ENCODE results near the gene ILKAP.

ILKAP gene

GRCh38 chr2:238149841-238150572 is 53.5 kb downstream of the ILKAP start:
- DNase-seq = no peak

DNA sequence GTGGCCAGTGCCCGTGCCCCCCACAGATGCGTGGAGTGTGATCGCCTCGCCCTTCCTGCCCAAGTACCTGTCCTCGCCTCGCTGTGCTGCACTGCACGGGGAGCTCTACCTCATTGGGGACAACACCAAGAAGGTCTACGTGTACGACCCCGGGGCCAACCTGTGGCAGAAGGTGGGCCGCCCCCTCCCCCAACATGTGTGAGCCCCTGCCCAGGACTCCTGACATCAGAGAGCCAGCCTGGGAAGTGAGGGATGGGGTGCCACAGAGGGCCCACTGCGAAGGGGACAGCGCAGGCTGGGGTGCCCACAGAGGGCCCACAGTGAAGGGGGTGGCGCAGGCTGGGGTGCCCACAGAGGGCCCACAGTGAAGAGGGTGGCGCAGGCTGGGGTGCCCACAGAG is 54.5 kb downstream of the ILKAP start:
- no peak for DNase-seq

DNA sequence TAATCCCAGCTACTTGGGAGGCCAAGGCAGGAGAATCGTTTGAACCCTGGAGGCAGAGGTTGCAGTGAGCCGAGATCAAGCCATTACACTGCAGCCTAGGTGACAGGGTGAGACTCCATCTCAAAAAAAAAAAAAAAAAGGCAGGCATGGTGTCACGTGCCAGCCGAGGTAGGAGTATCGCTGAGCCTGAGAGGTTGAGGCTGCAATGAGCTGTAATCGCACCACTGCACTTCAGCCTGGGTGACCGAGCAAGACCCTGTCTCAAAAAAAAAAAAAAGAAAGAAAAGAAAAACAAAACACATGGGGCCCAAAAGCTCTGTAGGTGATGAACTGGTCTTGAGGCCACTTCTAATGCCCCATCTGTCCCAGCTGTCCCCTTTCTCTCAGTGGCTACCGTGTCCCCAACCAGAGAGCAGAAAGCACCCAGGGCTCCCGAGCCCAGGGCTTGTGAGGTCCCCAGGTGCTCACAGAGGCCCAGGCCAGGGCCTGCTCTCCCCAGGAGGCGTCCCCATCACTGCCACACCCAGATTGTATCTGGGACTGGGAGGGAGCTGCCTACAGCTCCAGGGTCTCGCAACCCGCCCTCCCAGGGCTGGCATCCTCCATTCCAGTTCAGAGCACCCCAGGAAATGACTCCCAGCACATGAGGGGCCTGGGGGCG is 56.5 kb downstream of the ILKAP start:
- no peak for DNase-seq

- DNase-seq = no peak
These were observed 57.6 kb downstream of the ILKAP start for GRCh38 chr2:238145851-238146250.

DNA sequence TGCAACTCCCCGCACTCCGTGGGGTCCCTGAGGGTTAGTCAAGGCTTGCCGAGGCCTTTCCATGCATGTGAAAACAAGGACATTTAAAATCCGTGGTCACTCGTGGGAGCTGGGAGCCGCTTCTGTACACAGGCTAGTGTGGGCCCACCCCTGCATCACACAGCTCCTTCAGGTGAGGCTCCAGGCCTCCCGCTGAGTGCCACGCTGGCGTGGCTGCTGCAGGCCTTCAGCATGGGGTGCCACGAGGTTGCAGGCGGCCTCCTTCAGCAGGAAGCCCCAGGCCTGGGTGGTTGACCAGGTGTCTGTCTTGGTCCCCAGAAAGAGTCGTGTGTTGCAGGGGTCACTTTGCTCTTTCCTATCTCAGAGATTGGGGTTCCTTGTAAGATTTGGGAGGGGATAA is 58.4 kb downstream of the ILKAP start:
- no peak for DNase-seq

GRCh38 chr2:238144262-238144661 is 59.2 kb downstream of the ILKAP start:
- no peak for DNase-seq

- no peak for DNase-seq
These were observed 60.1 kb downstream of the ILKAP start for GRCh38 chr2:238143239-238143951.

DNA sequence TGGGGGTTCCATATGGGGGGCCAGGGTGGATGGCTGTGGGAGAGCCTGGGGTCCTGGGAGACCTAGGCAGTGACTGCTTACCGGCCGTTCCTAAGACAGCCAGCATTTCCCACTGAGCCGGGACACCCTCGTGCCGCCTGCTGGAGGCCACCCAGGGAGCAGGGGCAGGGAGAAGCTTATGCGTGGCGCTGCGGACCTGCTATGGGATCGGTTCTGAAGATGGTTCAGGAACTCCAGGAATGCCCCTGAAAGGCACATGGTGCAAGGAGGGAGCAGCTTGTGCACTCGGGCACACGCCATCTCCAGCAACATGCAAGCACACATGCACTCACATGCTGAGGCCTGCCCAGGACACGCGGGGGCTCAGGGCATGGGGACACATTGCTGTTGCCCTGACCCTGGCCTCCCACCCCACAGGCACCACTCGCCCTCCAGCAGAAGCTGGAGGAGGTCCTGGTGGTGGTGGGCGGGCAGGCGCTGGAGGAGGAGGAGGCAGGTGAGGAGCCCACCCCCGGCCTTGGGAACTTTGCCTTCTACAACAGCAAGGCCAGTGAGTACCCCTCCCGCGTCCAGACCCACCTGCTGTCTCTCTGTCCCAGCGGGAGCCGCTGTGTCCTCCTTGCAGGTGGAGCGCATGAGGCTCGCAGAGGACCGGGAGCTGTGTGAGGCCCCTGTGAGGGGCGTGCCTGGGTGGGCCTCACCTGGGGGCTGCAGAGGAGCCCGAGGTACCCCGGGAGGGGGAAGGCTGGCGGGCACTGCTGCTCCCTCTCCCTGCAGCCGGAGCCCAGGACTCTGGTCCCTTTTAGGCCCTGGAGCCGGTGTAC is 60.9 kb downstream of the ILKAP start:
- no peak for DNase-seq

- peak in 2 of 6 experiments; percentile 6 to 9 for DNase-seq
These were observed 61.8 kb downstream of the ILKAP start for GRCh38 chr2:238141541-238142318.

- DNase-seq = no peak
These were observed 62.6 kb downstream of the ILKAP start for GRCh38 chr2:238140721-238141540.

GRCh38 chr2:238140040-238140439 is 63.5 kb downstream of the ILKAP start:
- no peak for DNase-seq

DNA sequence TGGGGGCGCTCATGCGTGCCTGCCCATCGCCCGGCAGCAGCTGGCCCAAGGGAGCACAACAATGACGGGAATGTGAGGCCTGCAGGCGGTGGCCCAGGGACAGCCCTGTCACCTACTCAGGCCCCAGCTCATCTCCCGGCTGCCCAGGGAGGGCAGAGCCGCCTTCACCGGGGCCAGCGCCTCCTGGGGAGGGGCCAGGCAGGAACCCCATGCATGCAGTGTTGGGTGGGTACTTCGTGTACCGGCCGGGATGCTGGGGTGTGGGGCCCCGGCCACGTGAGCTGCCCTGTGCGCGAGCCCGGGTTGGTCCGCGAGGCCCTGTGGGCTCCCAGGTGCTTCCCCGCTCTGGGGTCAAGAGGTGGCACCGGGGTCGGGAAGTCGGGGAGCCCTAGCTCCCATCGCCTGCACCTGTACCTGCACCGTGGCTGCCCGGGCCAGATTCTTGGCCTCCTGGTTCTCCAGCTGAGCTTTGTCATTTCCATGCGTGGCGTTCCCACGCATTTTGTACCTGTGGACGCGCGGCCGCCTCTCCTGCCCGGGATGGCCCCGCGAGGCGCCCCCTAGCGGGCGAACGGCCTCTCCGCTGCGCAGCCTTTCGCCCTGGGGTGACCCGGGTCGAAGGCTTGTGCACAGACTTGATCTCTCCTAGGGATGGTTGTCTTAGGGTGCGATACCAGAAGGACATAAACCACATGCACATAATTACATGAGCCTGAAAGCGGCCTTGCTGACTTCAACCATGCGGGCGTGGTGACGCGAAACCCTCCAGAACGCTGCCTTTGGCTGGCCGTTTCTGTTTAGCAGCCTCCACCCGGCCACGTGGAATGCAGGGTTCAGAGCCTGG is 64.1 kb downstream of the ILKAP start:
- peak in 1 of 6 experiments; percentile 4 for DNase-seq

GRCh38 chr2:238138331-238139195 is 64.9 kb downstream of the ILKAP start, which contains the start of gene KLHL30:
KLHL30 (plus strand) TSS chr2:238138668; CDS start chr2:238140755, 2,087 bp downstream.
- no peak for DNase-seq

GRCh38 chr2:238137885-238138284 is 65.6 kb downstream of the ILKAP start:
- DNase-seq = no peak

- no peak for DNase-seq
These were observed 66.5 kb downstream of the ILKAP start for GRCh38 chr2:238136820-238137537.

- no peak for DNase-seq
These were observed 67.8 kb downstream of the ILKAP start for GRCh38 chr2:238135601-238136150.

DNA sequence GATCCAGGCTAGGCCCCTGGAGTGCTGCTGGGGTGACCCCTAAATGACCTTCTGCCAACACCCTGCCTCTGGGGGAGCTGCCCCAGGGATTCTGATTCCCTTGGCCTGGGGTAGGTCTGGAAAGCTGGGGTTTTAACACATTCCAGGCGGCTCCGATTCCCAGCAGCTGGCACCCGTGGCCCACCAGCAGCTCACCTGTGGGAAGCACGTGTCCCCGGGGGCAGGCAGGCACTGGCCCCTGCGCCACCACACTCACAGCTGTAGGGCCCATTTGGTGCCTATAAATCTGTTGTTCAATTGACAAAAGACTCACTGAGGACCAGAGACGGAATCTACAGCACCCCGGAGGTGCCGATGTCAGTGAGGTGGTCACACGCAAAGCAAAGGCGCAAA is 69.1 kb downstream of the ILKAP start:
- DNase-seq = no peak

Data from stimulated activated naive CD4-positive, alpha-beta T cell (primary cell).